Lower leg skin (tissue), 4 donors: ENCODE data around the gene DRG2. TPM values are rescaled to one million over a fixed set of nuclear protein-coding genes. Genes with fewer than 3 reads are reported as not detected.

ENCODE experiments used
- DNase-seq, 2 donors: peaks; one replicate each; pipeline ENCODE4 v3.0.0-alpha.2; 2019; ENCODE audit warnings: low spot score in 2 of 2
- H3K4me3 ChIP-seq: fragments of 200-600 bp; sonication (generic); 2 replicates; pipeline ENCODE4 v1.5.1; 2017; ENCODE audit warnings: mild to moderate bottlenecking, low read depth; ENCODE audit not compliant: poor library complexity, severe bottlenecking
- POLR2A ChIP-seq, 2 donors: fragments of 450-650 bp; IDR thresholded peaks; one replicate each; pipeline ENCODE4 v1.6.1; 2016 to 2017; ENCODE audit warnings: antibody characterized with exemption in 2 of 2, mild to moderate bottlenecking in 1 of 2, moderate library complexity in 1 of 2
- WGBS, 2 donors: methylation state at CpG; one replicate each; pipeline ENCODE4 v1.1.5; 2018; 5-methylcytosine and 5-hydroxymethylcytosine counted together
- intact Hi-C: fragments of 100-400 bp; cut with DNase I; formaldehyde crosslinking; loops from one replicate; pipeline ENCODE4 v1.15.0; 2023; ENCODE audit warnings: low total_unique reads
- total RNA-seq, 4 donors: library from RNA; depleted of rRNA; stranded (reverse); fragments of >200 nt; gene quantifications; one replicate each; pipeline ENCODE4 v1.1.0, GENCODE V29; 2016
- TF ChIP-seq, protein P1 (sequence below), 3 donors: fragments of 450-650 bp; IDR thresholded peaks; one replicate each; pipeline ENCODE4 v1.5.1; 2016; ENCODE audit warnings: antibody characterized with exemption in 3 of 3, mild to moderate bottlenecking in 3 of 3, moderate library complexity in 2 of 3

Gene DRG2
- total RNA-seq, 4 donors from 2014 or later, result 33.5 to 44.5 (median 37.4) TPM

DNA sequence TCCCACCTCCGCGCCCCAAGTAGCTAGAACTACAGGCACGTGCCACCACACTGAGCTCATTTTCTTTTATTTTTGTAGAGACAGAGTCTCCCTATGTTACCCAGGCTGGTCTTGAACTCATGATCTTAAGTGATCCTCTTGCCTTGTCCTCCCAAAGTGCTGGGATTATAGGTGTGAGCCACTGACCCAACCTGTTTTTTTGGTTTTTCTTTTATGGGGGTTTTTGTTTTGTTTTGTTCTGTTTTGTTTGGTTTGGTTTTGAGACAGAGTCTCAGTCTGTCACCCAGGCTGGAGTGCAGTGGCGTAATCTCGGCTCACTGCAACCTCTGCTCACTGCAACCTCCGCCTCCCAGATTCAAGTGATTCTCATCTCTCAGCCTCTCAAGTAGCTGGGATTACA lies 32.2 kb upstream of the DRG2 start:
- no peak for TF ChIP-seq POLR2A (IDR thresholded peaks at IDR 0.05)
- TF ChIP-seq, protein P1, sequence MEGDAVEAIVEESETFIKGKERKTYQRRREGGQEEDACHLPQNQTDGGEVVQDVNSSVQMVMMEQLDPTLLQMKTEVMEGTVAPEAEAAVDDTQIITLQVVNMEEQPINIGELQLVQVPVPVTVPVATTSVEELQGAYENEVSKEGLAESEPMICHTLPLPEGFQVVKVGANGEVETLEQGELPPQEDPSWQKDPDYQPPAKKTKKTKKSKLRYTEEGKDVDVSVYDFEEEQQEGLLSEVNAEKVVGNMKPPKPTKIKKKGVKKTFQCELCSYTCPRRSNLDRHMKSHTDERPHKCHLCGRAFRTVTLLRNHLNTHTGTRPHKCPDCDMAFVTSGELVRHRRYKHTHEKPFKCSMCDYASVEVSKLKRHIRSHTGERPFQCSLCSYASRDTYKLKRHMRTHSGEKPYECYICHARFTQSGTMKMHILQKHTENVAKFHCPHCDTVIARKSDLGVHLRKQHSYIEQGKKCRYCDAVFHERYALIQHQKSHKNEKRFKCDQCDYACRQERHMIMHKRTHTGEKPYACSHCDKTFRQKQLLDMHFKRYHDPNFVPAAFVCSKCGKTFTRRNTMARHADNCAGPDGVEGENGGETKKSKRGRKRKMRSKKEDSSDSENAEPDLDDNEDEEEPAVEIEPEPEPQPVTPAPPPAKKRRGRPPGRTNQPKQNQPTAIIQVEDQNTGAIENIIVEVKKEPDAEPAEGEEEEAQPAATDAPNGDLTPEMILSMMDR (IDR thresholded peaks at IDR 0.05), result no peak
- H3K4me3 ChIP-seq, result no peak overlapping the region
- intact Hi-C loops, result no loop called here
- WGBS, 2 donors, result 94 to 95% methylated on average over 6 of the region's 6 CpGs
- no peak for DNase-seq

DNA sequence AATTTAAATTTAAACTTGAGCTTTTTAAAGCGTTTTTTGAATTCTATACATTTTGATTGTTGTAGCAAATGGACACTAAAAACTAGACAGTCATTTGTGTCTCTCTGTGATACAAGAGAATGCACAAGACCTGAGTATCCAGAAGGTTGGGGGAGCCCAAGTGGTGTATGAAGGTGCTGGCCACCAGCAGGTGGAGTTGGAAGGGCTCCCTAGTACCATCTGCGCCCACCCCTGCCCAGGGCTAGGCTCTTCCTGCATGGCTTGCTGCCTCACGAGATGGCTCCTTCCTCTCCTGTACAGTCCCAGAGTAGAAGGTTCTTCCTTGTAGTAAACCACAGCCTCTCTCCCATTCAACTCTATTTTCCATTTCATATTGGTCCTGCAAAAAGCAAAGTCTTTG lies 31.5 kb upstream of the DRG2 start:
- no peak overlapping the region for H3K4me3 ChIP-seq
- DNase-seq, result no peak
- TF ChIP-seq POLR2A (IDR thresholded peaks at IDR 0.05), result no peak
- TF ChIP-seq, protein P1 (IDR thresholded peaks at IDR 0.05), result no peak
- WGBS, 2 donors, result 85 to 86% methylated on average over 3 of the region's 3 CpGs
- intact Hi-C loops, result no loop called here

GRCh38 chr17:18059283-18059682 lies 28.5 kb upstream of the DRG2 start:
- 69 to 80% methylated on average over 5 of the region's 5 CpGs for WGBS, 2 donors
- no peak overlapping the region for H3K4me3 ChIP-seq
- intact Hi-C loops, result no loop called here
- TF ChIP-seq, protein P1 (IDR thresholded peaks at IDR 0.05), result no peak
- no peak for TF ChIP-seq POLR2A (IDR thresholded peaks at IDR 0.05)
- no peak for DNase-seq

DNA sequence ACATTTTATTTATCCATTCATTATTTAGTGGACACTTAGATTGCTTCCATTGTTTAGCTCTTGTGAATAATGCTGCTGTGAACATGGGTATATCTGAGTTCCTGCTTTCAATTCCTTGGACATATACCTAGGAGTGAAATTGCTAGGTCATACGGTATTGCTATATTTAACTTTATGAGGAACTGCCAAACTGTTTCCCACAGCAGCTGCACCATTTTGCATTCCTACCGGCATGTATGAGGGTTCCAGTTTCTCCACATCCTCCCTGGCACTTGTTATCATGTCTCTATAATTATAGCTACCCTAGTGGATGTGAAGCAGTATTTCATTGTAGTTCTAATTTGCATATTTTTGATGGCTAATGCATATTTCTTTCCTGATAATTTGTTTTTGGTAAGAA lies 23.7 kb upstream of the DRG2 start:
- intact Hi-C loops, result no loop called here
- no peak for DNase-seq
- WGBS, 2 donors, result 62 to 71% methylated on average over 2 of the region's 2 CpGs
- H3K4me3 ChIP-seq, result no peak overlapping the region
- no peak for TF ChIP-seq POLR2A (IDR thresholded peaks at IDR 0.05)
- TF ChIP-seq, protein P1 (IDR thresholded peaks at IDR 0.05), result no peak

DNA sequence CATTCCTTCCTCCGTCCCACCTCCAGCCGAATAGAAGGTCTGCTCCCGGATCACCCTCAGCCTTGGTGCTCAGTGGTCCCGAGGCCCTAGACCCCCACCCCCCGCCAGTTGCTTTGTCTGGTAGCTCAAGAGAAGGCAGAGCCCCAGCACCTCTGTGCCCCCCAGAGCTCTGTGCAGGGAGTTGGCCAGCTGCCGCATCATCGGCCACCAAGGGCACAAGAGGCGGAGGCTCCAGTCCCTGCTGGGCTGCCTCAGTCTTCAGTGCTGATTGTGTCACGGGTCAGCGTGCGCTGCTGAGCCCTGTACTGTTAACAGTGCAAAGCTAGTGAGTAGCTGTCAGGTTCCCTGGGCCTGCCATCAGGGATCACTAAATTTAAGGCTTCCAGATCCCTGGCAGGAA lies 22.2 kb upstream of the DRG2 start:
- TF ChIP-seq, protein P1 (IDR thresholded peaks at IDR 0.05), result no peak
- no peak for TF ChIP-seq POLR2A (IDR thresholded peaks at IDR 0.05)
- WGBS, 2 donors, result 94 to 98% methylated on average over 8 to 11 of the region's 11 CpGs
- intact Hi-C loops, result no loop called here
- DNase-seq, result no peak
- no peak overlapping the region for H3K4me3 ChIP-seq

GRCh38 chr17:18066866-18067265 lies 20.9 kb upstream of the DRG2 start:
- TF ChIP-seq, protein P1 (IDR thresholded peaks at IDR 0.05), result no peak
- no peak for TF ChIP-seq POLR2A (IDR thresholded peaks at IDR 0.05)
- WGBS, 2 donors, result 93 to 94% methylated on average over 4 of the region's 4 CpGs
- intact Hi-C loops, result no loop called here
- H3K4me3 ChIP-seq, result no peak overlapping the region
- no peak for DNase-seq
